GM12878 (cell line): ENCODE measurements around the gene C1orf210. TPM values are rescaled to one million over a fixed set of nuclear protein-coding genes. Genes with fewer than 3 reads are reported as not detected.

Experiments used
- ATAC-seq: fragments of 200-7000 bp; cut with Tn5 transposase; 3 replicates; pipeline ENCODE4 v1.9.1; 2020; ENCODE audit warnings: mild to moderate bottlenecking, moderate library complexity
- BruUV-seq: library from RNA; stranded (reverse); fragments of 400-500 nt; replicated peaks from 2 replicates; lab custom pipeline; 2021; lab: Mats Ljungman, UMichigan
- CTCF ChIA-PET: fragments of 300-600 bp; sonication (Branson Sonifier 250); formaldehyde crosslinking; extraction: SDS; loops from one replicate; lab custom pipeline; 2021; ENCODE audit warnings: inconsistent platforms; lab: Yijun Ruan, JAX
- POLR2A ChIA-PET: fragments of 350-600 bp; formaldehyde crosslinking; extraction: SDS; loops from one replicate; lab custom pipeline; 2021; ENCODE audit warnings: inconsistent platforms; lab: Charles Lee
- RAD21 ChIA-PET: fragments of 300-600 bp; sonication (Branson Sonifier 250); formaldehyde crosslinking; loops from one replicate; lab custom pipeline; 2023; ENCODE audit warnings: antibody characterized with exemption; ENCODE audit not compliant: unreplicated experiment; lab: Charles Lee
- SMC1A ChIA-PET: fragments of 300-600 bp; sonication (Branson Sonifier 250); formaldehyde crosslinking; loops from one replicate; lab custom pipeline; 2023; ENCODE audit not compliant: unreplicated experiment, uncharacterized antibody; lab: Charles Lee
- DNase-seq: peaks from one replicate; pipeline ENCODE4 v3.0.0-alpha.2; 2011; ENCODE audit warnings: low read depth, low spot score
- FAIRE-seq: peaks from 3 replicates; lab custom pipeline; 2011; peaks lifted over from hg19 to GRCh38; lab: Jason Lieb, UNC
- H2AFZ ChIP-seq: 2 replicates; pipeline ENCODE4 v1.6.0; 2011; ENCODE audit warnings: low read depth, low read length, control low read depth; ENCODE audit not compliant: control insufficient read depth
- H3K27ac ChIP-seq: 2 replicates; pipeline ENCODE4 v1.5.1; 2011; ENCODE audit warnings: control low read depth; ENCODE audit not compliant: control insufficient read depth, insufficient read depth
- H3K27me3 ChIP-seq, 2 experiments: replicated peaks in 1 of 2; 2 replicates each; pipeline versions ENCODE4 v1.6.0 to v1.6.1; 2011; ENCODE audit warnings: low read length in 1 of 2; ENCODE audit not compliant: control insufficient read depth in 2 of 2, insufficient read depth in 2 of 2
- H3K36me3 ChIP-seq, 2 experiments: 2 replicates each; pipeline ENCODE4 v1.5.1; 2011; ENCODE audit warnings: low read length in 1 of 2; ENCODE audit not compliant: control insufficient read depth in 2 of 2, insufficient read depth in 2 of 2
- H3K4me1 ChIP-seq: 2 replicates; pipeline ENCODE4 v1.6.1; 2011; ENCODE audit warnings: mild to moderate bottlenecking, low read length, moderate library complexity, mixed read lengths; ENCODE audit not compliant: control insufficient read depth, insufficient read depth
- H3K4me2 ChIP-seq: 2 replicates; pipeline ENCODE4 v1.6.0; 2011; ENCODE audit warnings: control low read depth; ENCODE audit not compliant: control insufficient read depth, insufficient read depth
- H3K4me3 ChIP-seq: fragments of 200-600 bp; sonication (generic); 2 replicates; pipeline ENCODE4 v1.5.1; 2016
- H3K79me2 ChIP-seq: 2 replicates; pipeline ENCODE4 v1.6.0; 2011; ENCODE audit warnings: low read length; ENCODE audit not compliant: control insufficient read depth, insufficient read depth
- H3K9ac ChIP-seq: 2 replicates; pipeline ENCODE4 v1.8.0; 2011; ENCODE audit warnings: low read length, control low read depth, mixed read lengths; ENCODE audit not compliant: control insufficient read depth, insufficient read depth
- H3K9me3 ChIP-seq: replicated peaks from 3 replicates; pipeline ENCODE4 v1.5.1; 2011; ENCODE audit warnings: mild to moderate bottlenecking, low read length; ENCODE audit not compliant: control insufficient read depth, insufficient read depth
- H4K20me1 ChIP-seq: 2 replicates; pipeline ENCODE4 v1.6.0; 2011; ENCODE audit not compliant: control insufficient read depth, insufficient read depth
- BACH1 ChIP-seq: fragments of 450-650 bp; IDR thresholded peaks from 2 replicates; pipeline ENCODE4 v1.6.1; 2017; ENCODE audit warnings: mild to moderate bottlenecking, borderline replicate concordance
- BHLHE40 ChIP-seq, 2 experiments: fragments of 450-650 bp in 1 of 2; IDR thresholded peaks; 2 replicates each; pipeline ENCODE4 v1.6.1; 2011 to 2017; ENCODE audit warnings: low read depth in 2 of 2, borderline replicate concordance in 1 of 2, improper control_type of control experiment in 1 of 2, low read length in 1 of 2, mild to moderate bottlenecking in 1 of 2
- CBX3 ChIP-seq: fragments of 200-600 bp; sonication (generic); IDR thresholded peaks from 2 replicates; pipeline ENCODE4 v1.6.1; 2016; ENCODE audit warnings: low read depth, borderline replicate concordance
- CEBPB ChIP-seq, 2 experiments: fragments of 150-350 bp in 1 of 2; IDR thresholded peaks; 2 replicates each; pipeline ENCODE4 v1.6.1; 2012 to 2014; ENCODE audit warnings: low read depth in 2 of 2, low read length in 2 of 2, borderline replicate concordance in 1 of 2, inconsistent platforms in 1 of 2
- IRF3 ChIP-seq: fragments of 450-650 bp; IDR thresholded peaks from 2 replicates; pipeline ENCODE4 v1.6.1; 2014; ENCODE audit warnings: mild to moderate bottlenecking
- MYB ChIP-seq: fragments of 150-350 bp; IDR thresholded peaks from 2 replicates; pipeline ENCODE4 v1.6.1; 2014; ENCODE audit warnings: mild to moderate bottlenecking, low read depth, low read length, borderline replicate concordance
- NFXL1 ChIP-seq: fragments of 450-650 bp; IDR thresholded peaks from 2 replicates; pipeline ENCODE4 v1.6.1; 2017; ENCODE audit warnings: antibody characterized with exemption, mild to moderate bottlenecking, borderline replicate concordance
- PBX3 ChIP-seq: IDR thresholded peaks from 2 replicates; pipeline ENCODE4 v1.6.1; 2011; ENCODE audit warnings: mild to moderate bottlenecking, low read depth, low read length, moderate library complexity; ENCODE audit not compliant: insufficient replicate concordance
- PRDM15 ChIP-seq: fragments of 450-650 bp; formaldehyde crosslinking; IDR thresholded peaks from 2 replicates; pipeline ENCODE4 v1.4.0; 2020; ENCODE audit warnings: mild to moderate bottlenecking, moderate library complexity
- RCOR1 ChIP-seq: conservative IDR thresholded peaks from 2 replicates; pipeline ENCODE4 v1.6.1; 2012; ENCODE audit warnings: low read depth, low read length, improper control_type of control experiment
- WRNIP1 ChIP-seq: IDR thresholded peaks from 2 replicates; pipeline ENCODE4 v1.6.1; 2011; ENCODE audit warnings: low read depth, low read length, improper control_type of control experiment, borderline replicate concordance
- ZBED1 ChIP-seq: IDR thresholded peaks from 2 replicates; pipeline ENCODE4 v1.6.1; 2016; ENCODE audit warnings: borderline replicate concordance
- ZBTB4 ChIP-seq: fragments of 450-650 bp; formaldehyde crosslinking; IDR thresholded peaks from 2 replicates; pipeline ENCODE4 v1.4.0; 2022; ENCODE audit warnings: mild to moderate bottlenecking, moderate library complexity
- WGBS: methylation state at CpG from one replicate; pipeline ENCODE4 v1.1.6; 2016; ENCODE audit warnings: low lambda C conversion rate; ENCODE audit not compliant: insufficient replicate concordance, insufficient coverage; ENCODE audit errors: missing lambda C conversion rate; 5-methylcytosine and 5-hydroxymethylcytosine counted together
- in situ Hi-C: fragments of 300-500 bp; cut with MboI; formaldehyde crosslinking; loops from 9 replicates; pipeline ENCODE4 v1.14.3; 2018; ENCODE audit warnings: mixed read lengths
- intact Hi-C: fragments of 100-400 bp; cut with micrococcal nuclease; formaldehyde crosslinking; loops from one replicate; pipeline ENCODE4 v1.14.2; 2022; ENCODE audit not compliant: unreplicated experiment
- polyA plus RNA-seq, 11 experiments: library from polyadenylated mRNA; depleted of rRNA in 4 of 11; unstranded in 6 of 11; stranded (reverse) in 5 of 11; fragments of >200 nt; fragmentation: Nextera tagmentation in 4 of 11; fragmentation: Illumina TruSeq in 1 of 11; extraction: Ambion mirVana in 4 of 11; extraction: Trizol in 1 of 11; gene quantifications; 1 replicate in 1 of 11; 2 replicates in 10 of 11; pipeline versions ENCODE4 v1.2.1 to v1.2.3, GENCODE V29; 2011 to 2016; ENCODE audit warnings: inconsistent platforms in 2 of 11, missing spikeins in 2 of 11, low read depth in 1 of 11
- total RNA-seq, 4 experiments: library from RNA; depleted of rRNA in 3 of 4; stranded (reverse); fragments of >200 nt in 3 of 4; fragmentation: Illumina TruSeq in 1 of 4; extraction: Trizol in 1 of 4; gene quantifications; 2 replicates each; pipeline versions ENCODE4 v1.2.1 to v1.2.3, GENCODE V29; 2013 to 2021

Gene C1orf210
- total and polyA plus RNA-seq, 10 of the 15 experiments (the other 5 are each of a cell fraction or from before 2014, with no cell fraction given), result 0.07 TPM; not detected in 9

GRCh38 chr1:43292216-43292615 lies 6.8 kb upstream of the C1orf210 start:
- ChIA-PET RAD21 (interaction anchor here (4.7 kb wide), 1 partner anchor 53 kb away, joined by 30 read pairs; no protein-coding TSS in a partner anchor), SMC1A (interaction anchor here (5.9 kb wide), 1 partner anchor 53 kb away, joined by 40 read pairs; no protein-coding TSS in a partner anchor), POLR2A (no interaction called here), CTCF (interaction anchor here (1.6 to 4.3 kb wide), 2 partner anchors 53 to 65 kb away, joined by 3 to 19 read pairs; no protein-coding TSS in a partner anchor)
- no peak overlapping the region for H3K9ac ChIP-seq
- no peaks in the 10 kb centered on the region for H3K79me2 ChIP-seq
- no TSS peak for BruUV-seq
- WGBS, result 50% methylated on average over 7 of the region's 7 CpGs
- no peaks in the 10 kb centered on the region for H3K9me3 ChIP-seq
- no peak overlapping the region for H3K4me3 ChIP-seq
- H3K4me2 ChIP-seq, result no peak overlapping the region
- DNase-seq (no peak), ATAC-seq (no peak), FAIRE-seq (no peak)
- H3K4me1 ChIP-seq, result peaks cover 13% of the 10 kb centered on the region
- intact Hi-C loops (no loop called here), in situ Hi-C loops (no loop called here)
- no peak overlapping the region for H2AFZ ChIP-seq
- no peaks in the 10 kb centered on the region for H3K36me3 ChIP-seq
- no peak overlapping the region for H3K27ac ChIP-seq
- TF ChIP-seq PRDM15 (CRISPR knock-in tag), result no peak
- TF ChIP-seq ZBED1, result no peak
- TF ChIP-seq CBX3, result no peak
- no peak for TF ChIP-seq BACH1
- no peak for TF ChIP-seq NFXL1
- TF ChIP-seq RCOR1, result no peak
- TF ChIP-seq MYB, result no peak
- no peak for TF ChIP-seq WRNIP1
- no peak for TF ChIP-seq PBX3
- TF ChIP-seq ZBTB4 (CRISPR knock-in tag), result no peak
- no peak for TF ChIP-seq IRF3
- TF ChIP-seq BHLHE40 (IDR thresholded peaks at IDR 0.05; ENCODE audit: borderline replicate concordance in 1 of 2, low read depth in 2 of 2, low read length in 1 of 2), result no peak
- TF ChIP-seq CEBPB (IDR thresholded peaks at IDR 0.05; ENCODE audit: borderline replicate concordance in 1 of 2, low read depth in 2 of 2, low read length in 2 of 2), result no peak
- H4K20me1 ChIP-seq, result no peaks in the 10 kb centered on the region
- no peaks in the 10 kb centered on the region; a peak in 1 of 4 replicates for H3K27me3 ChIP-seq
